GM10266 (cell line): ENCODE measurements around the gene DET1.
"Not testable (repeated sequence)": the region's sequence is repeated elsewhere in the genome, so short reads cannot be mapped to it uniquely, and the experiment has no call there.

ENCODE experiments used
- DNase-seq: peaks from one replicate; pipeline ENCODE4 v3.0.0; 2012; ENCODE audit errors: extremely low spot score
- CTCF ChIP-seq: IDR thresholded peaks from 2 replicates; pipeline ENCODE4 v1.5.1; 2012; ENCODE audit warnings: mild to moderate bottlenecking, low read depth; ENCODE audit not compliant: control insufficient read depth, insufficient read depth; ENCODE audit errors: missing control alignments

Gene DET1

DNA sequence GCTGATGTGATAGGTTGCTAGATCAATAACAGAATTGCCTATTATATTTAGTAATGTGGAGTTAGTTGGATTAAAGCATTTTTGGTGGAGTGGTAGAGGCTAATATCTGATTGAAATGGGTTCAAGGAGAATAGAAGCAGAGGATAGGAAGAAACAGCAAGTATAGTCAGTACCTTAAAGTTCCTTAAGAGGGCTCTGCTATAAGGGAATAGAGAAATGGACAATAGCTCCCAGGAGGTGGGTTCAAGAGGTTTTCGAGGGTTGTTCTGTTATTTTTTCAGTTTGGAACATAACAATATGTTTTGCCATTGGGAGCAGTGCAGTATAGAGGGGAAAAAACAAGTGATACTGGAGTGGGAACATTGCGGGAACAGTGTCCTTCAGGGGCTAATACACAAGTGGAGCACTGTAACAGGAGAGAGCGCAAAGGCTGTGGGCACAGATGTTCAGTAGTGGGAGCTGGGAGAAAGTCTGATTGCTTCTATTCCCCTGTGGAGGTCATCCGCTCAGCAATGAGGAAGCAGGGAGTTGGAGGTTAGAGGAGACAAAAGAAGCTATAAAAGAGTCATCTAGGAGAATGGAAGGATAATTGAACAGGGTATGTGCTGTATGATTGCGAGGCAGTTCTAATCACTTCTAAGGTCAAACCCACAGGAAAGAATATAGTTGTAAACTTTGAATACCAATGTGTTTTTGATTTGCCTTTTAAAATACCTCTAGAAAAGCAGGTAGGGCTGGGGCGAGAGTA is 75.7 kb downstream of the DET1 start:
- DNase-seq, result no peak
- TF ChIP-seq CTCF, result no peak

- no peak for TF ChIP-seq CTCF
- DNase-seq, result no peak
Observed at GRCh38 chr15:88469321-88469720, 77.2 kb downstream of the DET1 start.

DNA sequence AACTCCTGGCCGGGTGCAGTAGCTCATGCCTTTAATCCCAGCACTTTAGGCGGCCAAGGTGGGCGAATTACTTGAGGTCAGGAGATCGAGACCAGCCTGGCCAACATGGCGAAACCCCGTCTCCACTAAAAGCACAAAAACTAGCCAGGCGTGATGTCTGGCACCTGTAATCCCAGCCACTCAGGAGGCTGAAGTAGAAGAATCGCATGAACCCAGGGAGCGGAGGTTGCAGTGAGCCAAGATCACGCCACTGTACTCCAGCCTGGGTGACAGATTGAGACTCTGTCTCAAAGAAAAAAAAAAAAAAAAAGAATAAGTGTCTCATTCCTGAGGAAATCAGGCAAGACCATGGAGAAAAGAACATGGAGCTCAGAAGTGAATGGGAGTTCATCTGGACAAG is 77.8 kb downstream of the DET1 start:
- DNase-seq, result not testable (repeated sequence)

- no peak for DNase-seq
- TF ChIP-seq CTCF, result peak; percentile 53
Observed at GRCh38 chr15:88467935-88468528, 78.4 kb downstream of the DET1 start.

- peak; percentile 82 for DNase-seq
Observed at GRCh38 chr15:88467073-88467934, 79.2 kb downstream of the DET1 start, which contains the start of the genes MRPL46 and MRPS11. Gene MRPL46 (minus strand): TSS chr15:88467388. CDS start chr15:88467377, 11 bp downstream. Gene MRPS11 (plus strand): TSS chr15:88467708. CDS start chr15:88467718, 10 bp downstream.

DNA sequence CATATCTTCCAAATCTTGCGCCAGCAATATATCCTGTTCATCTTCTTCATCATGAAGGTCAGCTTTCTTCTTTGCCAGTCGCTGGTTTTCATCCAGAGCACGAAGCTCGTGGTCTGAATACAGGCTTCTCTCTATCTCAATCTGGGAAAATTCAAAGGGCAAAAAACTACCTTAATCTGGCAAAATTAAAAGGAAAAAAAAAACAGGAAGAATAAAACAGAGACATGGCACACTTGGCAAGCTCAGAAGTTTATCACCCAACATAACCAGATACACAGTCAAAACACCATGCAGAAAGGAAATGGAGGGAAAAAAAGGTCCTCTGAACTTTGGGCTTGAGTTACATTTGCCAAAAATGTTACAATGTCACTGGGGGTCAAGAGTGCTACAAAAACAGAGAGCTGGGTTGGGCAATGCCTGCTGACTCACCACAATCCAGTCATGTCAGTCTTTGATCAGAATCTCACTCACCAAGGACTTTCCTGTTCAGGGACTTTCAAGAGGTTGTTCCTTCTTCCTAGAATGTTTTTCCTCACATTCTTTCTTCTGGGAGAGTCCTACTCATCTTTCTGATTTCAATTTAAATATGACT is 80.8 kb downstream of the DET1 start:
- TF ChIP-seq CTCF, result no peak
- DNase-seq, result no peak

More at GRCh38 chr15:88467073-88467934, 79.2 kb downstream of the DET1 start, which contains the start of the genes MRPL46 and MRPS11:
- peak; percentile 9 for TF ChIP-seq CTCF

DNA sequence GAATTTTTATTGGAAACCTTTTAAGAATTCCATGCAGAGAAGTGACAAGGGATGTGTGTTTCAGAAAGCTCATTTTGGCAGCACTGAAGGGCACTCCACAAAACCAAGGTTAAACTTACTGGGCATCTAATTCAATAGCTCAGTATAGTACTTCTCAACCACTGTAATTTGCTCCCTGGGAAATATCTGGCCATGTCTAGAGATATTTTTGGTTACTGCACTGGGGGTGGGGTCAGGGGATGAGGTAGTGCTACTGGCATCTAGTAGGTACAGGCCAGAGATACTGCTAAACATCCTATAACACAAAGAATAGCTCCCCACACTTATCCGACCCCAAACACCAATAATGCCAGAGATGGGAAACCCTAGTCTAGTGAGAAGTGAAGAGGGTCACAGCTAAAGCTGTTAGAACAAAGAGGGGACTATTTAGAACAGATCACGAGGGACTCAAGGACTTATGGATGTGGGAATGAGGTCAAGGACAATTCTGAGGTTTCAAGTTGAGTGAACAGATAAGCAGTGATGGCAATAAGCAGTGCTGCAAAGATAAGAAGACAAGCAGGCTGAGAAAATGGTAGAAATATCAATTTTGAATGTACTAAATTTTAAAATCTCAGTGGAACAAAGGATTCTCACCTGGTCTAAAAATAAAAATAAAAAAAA is 82.5 kb downstream of the DET1 start:
- DNase-seq, result no peak
- TF ChIP-seq CTCF, result no peak
